ENCODE data around the gene KCNG2. TPM values are rescaled to one million over a fixed set of nuclear protein-coding genes. Genes with fewer than 3 reads are reported as not detected.

KCNG2 gene
- total and polyA plus RNA-seq, 4 donors, result 0.23 to 1.1 TPM; not detected in 2

DNA sequence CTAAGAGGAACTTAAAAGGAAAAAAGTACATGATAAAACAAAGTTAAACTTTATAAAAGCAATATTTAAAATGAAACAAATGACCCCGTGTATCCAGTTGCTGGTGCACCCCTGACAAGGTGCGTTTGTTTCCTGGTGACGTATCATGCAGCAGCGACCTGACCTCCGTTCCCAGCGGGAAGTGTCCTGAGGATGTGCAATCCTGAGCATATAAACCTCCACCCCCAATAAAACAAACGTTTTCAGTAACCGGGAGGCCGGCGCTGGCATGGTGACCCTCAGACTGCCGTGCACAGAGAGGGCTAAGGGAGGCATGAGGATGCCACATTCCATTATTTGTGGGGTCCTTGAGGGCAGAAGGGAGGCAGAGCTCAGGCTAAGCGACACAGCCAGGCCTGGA, 138.9 kb downstream of the KCNG2 start:
- Histone ChIP-seq H3K9me3 (ENCODE audit: control insufficient read depth, low read length) (peaks cover 5% of the 10 kb centered on the region), H3K4me3 (ENCODE audit: low read length in 2 of 2) (no peak overlapping the region), H3K4me1 (ENCODE audit: control insufficient read depth in 1 of 2, insufficient read depth in 2 of 2, low read length in 2 of 2) (no peaks in the 10 kb centered on the region), H3K27me3 (ENCODE audit: control insufficient read depth in 1 of 2, insufficient read depth in 2 of 2, low read length in 1 of 2) (no peaks in the 10 kb centered on the region), H3K27ac (ENCODE audit: low read depth in 1 of 2, low read length in 2 of 2) (no peak overlapping the region), H3K36me3 (ENCODE audit: control insufficient read depth in 1 of 2, insufficient read depth in 2 of 2, low read length in 1 of 2) (peaks cover 0 to 7% of the 10 kb centered on the region in 2 donors)
- peak; percentile 30 to 69 for DNase-seq
- WGBS, 2 donors, result 81 to 87% methylated on average over 12 of the region's 12 CpGs
- ATAC-seq (ENCODE audit: low FRiP score), result no peak
- intact Hi-C loops (cut with DNase I), result no loop called here

DNA sequence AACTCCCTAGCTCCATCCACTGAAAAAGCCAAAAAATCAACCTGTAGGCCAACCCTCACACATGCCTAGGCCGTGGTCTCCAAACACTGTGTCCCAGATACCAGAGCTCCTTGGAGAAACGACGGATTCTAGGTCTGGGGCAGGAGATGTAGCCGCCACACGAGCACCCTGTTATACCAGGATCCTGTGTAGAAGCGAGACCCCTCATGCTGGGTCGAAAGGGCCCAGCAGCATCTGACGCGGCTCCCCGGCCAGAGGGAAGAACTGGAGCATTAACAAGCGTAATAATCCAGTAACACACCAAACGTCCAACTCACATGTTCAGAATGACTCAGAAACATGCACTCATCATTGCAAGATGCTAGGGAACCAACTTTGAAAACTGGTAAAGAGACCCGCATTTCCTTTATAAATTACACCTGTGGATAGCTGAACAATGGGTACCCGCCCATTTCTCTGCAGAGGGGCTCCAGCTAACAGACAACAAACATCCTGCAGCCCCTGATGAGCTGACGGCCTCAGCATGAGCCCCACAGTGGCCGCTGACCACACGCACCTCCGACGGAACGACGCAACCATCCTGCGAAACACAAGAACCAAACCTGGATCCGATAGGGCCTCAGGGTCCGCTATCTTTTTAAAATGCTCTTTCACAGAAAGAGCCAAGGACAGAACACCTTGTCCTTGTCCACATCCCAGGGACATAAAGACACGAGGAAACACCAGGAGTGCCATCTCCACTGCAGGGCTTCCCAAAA, 139.5 kb downstream of the KCNG2 start:
- 96 to 97% methylated on average over 25 of the region's 25 CpGs for WGBS, 2 donors
- peak; percentile 5 to 67 for DNase-seq

DNA sequence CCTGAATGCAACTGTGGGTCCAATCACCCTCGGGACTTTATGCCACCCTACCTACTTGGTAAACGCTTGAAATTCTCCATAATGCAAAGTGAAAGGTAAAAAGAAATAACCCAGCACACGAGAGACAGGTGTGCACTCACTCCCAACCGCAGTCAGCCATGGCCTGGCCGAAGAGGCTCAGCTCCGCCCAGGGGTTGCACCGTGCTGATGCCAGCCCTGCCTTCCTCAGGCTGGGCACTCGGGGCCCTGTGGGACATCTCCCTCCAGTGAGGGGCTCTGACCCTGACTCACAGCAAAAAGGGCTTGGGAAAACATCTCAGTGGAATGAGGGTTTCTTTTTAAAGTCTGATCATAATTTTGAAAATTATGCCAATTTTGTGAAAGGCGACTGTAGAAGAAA, 140.5 kb downstream of the KCNG2 start:
- peaks cover 5% of the 10 kb centered on the region for H3K9me3 ChIP-seq (ENCODE audit: control insufficient read depth, low read length)
- H3K4me3 ChIP-seq (ENCODE audit: low read length in 2 of 2), result no peak overlapping the region
- H3K27ac ChIP-seq (ENCODE audit: low read depth in 1 of 2, low read length in 2 of 2), result no peak overlapping the region
- no peaks in the 10 kb centered on the region for H3K27me3 ChIP-seq (ENCODE audit: control insufficient read depth in 1 of 2, insufficient read depth in 2 of 2, low read length in 1 of 2)
- intact Hi-C loops (cut with DNase I), result no loop called here
- no peaks in the 10 kb centered on the region for H3K4me1 ChIP-seq (ENCODE audit: control insufficient read depth in 1 of 2, insufficient read depth in 2 of 2, low read length in 2 of 2)
- peaks cover 0 to 7% of the 10 kb centered on the region in 2 donors for H3K36me3 ChIP-seq (ENCODE audit: control insufficient read depth in 1 of 2, insufficient read depth in 2 of 2, low read length in 1 of 2)
- ATAC-seq (ENCODE audit: low FRiP score) (no peak), DNase-seq (peak; percentile 21 to 39)
- 92 to 93% methylated on average over 9 of the region's 9 CpGs for WGBS, 2 donors

More for the DNA sequence above, 139.5 kb downstream of the KCNG2 start:
- Histone ChIP-seq H3K27me3 (ENCODE audit: control insufficient read depth in 1 of 2, insufficient read depth in 2 of 2, low read length in 1 of 2) (no peaks in the 10 kb centered on the region), H3K27ac (ENCODE audit: low read depth in 1 of 2, low read length in 2 of 2) (no peak overlapping the region), H3K4me3 (ENCODE audit: low read length in 2 of 2) (no peak overlapping the region), H3K4me1 (ENCODE audit: control insufficient read depth in 1 of 2, insufficient read depth in 2 of 2, low read length in 2 of 2) (no peaks in the 10 kb centered on the region), H3K9me3 (ENCODE audit: control insufficient read depth, low read length) (peaks cover 5% of the 10 kb centered on the region), H3K36me3 (ENCODE audit: control insufficient read depth in 1 of 2, insufficient read depth in 2 of 2, low read length in 1 of 2) (peaks cover 0 to 7% of the 10 kb centered on the region in 2 donors)
- intact Hi-C loops (cut with DNase I), result no loop called here
- no peak for ATAC-seq (ENCODE audit: low FRiP score)

DNA sequence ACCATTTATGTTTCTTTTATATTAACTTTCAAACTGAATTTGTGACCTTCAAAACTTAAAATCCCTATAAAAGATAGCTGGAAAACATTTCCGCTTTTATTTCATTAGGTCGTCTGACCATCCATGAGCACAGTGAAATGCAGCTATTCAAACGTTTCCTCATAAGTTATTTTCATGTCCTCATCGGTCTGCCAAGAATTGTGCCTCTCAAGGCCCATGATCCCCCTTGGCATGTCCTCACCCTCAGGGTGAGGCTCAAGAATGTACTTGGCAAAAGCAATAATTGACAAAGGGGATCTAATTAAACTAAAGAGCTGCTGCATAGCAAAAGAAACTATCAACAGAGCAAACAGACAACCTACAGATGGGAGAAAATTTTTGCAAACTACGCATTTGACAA, 141.4 kb downstream of the KCNG2 start:
- Histone ChIP-seq H3K4me3 (ENCODE audit: low read length in 2 of 2) (no peak overlapping the region), H3K27ac (ENCODE audit: low read depth in 1 of 2, low read length in 2 of 2) (no peak overlapping the region), H3K36me3 (ENCODE audit: control insufficient read depth in 1 of 2, insufficient read depth in 2 of 2, low read length in 1 of 2) (peaks cover 0 to 5% of the 10 kb centered on the region in 2 donors), H3K27me3 (ENCODE audit: control insufficient read depth in 1 of 2, insufficient read depth in 2 of 2, low read length in 1 of 2) (no peaks in the 10 kb centered on the region), H3K9me3 (ENCODE audit: control insufficient read depth, low read length) (peaks cover 2% of the 10 kb centered on the region), H3K4me1 (ENCODE audit: control insufficient read depth in 1 of 2, insufficient read depth in 2 of 2, low read length in 2 of 2) (no peaks in the 10 kb centered on the region)
- intact Hi-C loops (cut with DNase I), result no loop called here
- DNase-seq, result no peak
- 64 to 67% methylated on average over 5 of the region's 5 CpGs for WGBS, 2 donors
- no peak for ATAC-seq (ENCODE audit: low FRiP score)

DNA sequence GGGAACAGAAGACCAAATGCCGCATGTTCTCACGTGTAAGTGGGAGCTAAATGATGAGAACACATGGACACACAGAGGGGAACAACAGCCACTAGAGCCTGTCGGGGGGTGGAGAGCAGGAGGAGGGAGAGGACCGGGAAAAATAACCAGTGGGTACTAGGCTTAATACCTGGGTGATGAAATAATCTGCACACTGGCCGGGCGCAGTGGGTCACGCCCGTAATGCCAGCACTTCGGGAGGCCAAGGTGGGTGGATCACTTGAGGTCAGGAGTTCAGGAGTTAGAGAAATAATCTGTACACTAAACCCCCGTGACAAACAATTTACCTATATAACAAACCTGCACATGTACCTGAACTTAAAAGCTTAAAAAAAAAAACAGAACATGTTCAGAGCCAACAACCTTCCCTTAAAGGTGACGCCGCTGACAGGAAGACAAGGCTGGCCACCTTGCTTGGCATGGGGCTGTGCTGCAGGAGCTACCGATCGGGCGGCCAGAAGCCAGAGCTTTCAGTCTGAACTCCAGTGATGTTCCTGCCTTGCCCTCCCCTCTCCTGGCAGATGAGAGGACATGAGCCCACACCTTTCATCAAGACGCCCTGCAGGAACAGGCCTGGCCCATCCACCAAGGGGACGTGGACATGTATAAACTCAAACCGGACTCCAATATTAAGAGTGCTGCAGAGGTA, 142.5 kb downstream of the KCNG2 start:
- ATAC-seq (ENCODE audit: low FRiP score) (no peak), DNase-seq (peak; percentile 21 to 57)
- no peak overlapping the region for H3K4me3 ChIP-seq (ENCODE audit: low read length in 2 of 2)
- WGBS, 2 donors, result 94 to 97% methylated on average over 18 of the region's 18 CpGs
- H3K4me1 ChIP-seq (ENCODE audit: control insufficient read depth in 1 of 2, insufficient read depth in 2 of 2, low read length in 2 of 2), result no peaks in the 10 kb centered on the region
- H3K36me3 ChIP-seq (ENCODE audit: control insufficient read depth in 1 of 2, insufficient read depth in 2 of 2, low read length in 1 of 2), result peaks cover 0 to 2% of the 10 kb centered on the region in 2 donors
- intact Hi-C loops (cut with DNase I), result no loop called here
- H3K9me3 ChIP-seq (ENCODE audit: control insufficient read depth, low read length), result no peaks in the 10 kb centered on the region
- H3K27me3 ChIP-seq (ENCODE audit: control insufficient read depth in 1 of 2, insufficient read depth in 2 of 2, low read length in 1 of 2), result no peaks in the 10 kb centered on the region
- no peak overlapping the region for H3K27ac ChIP-seq (ENCODE audit: low read depth in 1 of 2, low read length in 2 of 2)

DNA sequence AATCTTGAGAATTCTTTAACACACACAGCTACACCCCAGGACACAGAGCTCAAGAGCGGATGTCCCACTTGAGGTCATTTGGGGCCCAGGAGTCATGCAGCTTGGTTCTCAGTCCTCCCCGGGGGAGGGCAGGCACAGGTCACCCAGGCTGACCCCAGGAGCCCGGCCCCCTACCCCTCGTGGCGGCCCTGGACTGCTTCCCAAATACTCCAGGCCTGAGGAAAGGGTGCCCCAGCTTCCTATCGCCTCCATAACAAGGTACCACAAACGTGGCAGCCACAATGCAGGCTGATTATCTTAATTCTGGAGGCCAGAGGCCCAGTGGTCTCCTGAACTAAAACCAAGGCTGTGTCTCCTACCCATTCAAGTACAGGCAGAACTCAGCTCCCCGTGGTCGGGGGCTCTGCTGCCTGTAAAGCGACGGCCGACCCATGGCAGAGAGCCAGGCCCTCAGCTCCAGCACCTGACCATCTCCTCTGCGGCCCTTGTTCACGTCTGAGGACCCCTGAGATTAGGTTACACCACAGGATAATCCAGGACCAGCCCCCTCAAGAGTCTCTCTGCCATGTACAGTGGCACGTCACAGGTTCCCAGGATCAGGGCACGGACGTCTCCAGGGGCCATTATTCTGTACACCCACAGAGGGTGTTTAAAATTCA, 143.2 kb downstream of the KCNG2 start:
- H3K4me3 ChIP-seq (ENCODE audit: low read length in 2 of 2), result no peak overlapping the region
- DNase-seq (peak; percentile 27 to 61), ATAC-seq (ENCODE audit: low FRiP score) (no peak)
- no peaks in the 10 kb centered on the region for H3K27me3 ChIP-seq (ENCODE audit: control insufficient read depth in 1 of 2, insufficient read depth in 2 of 2, low read length in 1 of 2)
- intact Hi-C loops (cut with DNase I), result no loop called here
- H3K36me3 ChIP-seq (ENCODE audit: control insufficient read depth in 1 of 2, insufficient read depth in 2 of 2, low read length in 1 of 2), result peaks cover 0 to 1% of the 10 kb centered on the region in 2 donors
- H3K9me3 ChIP-seq (ENCODE audit: control insufficient read depth, low read length), result no peaks in the 10 kb centered on the region
- 81 to 89% methylated on average over 17 of the region's 17 CpGs for WGBS, 2 donors
- no peak overlapping the region for H3K27ac ChIP-seq (ENCODE audit: low read depth in 1 of 2, low read length in 2 of 2)
- H3K4me1 ChIP-seq (ENCODE audit: control insufficient read depth in 1 of 2, insufficient read depth in 2 of 2, low read length in 2 of 2), result no peaks in the 10 kb centered on the region

DNA sequence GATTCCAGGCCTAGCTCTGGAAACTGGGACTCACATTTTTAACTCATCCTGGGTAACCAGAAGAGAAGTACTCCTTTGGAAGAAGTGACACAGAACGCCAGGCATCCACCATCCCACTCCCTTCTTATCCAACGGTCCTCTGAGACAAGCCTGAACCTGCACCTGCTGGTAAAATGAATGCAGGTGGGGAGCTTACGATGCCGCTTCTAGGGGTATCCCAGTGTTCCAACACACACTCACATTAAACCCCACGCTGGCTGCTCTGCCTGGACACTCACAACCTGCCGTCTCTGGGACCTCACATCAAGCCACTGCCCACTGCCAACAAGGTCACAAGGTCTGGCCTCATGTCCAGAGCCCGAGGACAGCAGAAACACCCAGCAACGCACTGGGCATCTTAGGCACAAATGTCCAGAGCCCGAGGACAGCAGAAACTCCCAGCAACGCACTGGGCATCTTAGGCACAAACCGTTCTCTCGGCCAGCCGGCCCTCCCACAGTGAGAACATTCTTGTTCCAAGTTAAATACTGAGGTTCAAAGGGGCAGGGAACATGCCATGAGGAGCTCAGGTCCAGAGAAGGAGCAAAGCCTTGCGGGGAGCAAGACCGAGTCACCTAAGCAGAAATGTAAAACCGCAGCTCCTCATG, 143.9 kb downstream of the KCNG2 start:
- no peak overlapping the region for H3K4me3 ChIP-seq (ENCODE audit: low read length in 2 of 2)
- H3K27ac ChIP-seq (ENCODE audit: low read depth in 1 of 2, low read length in 2 of 2), result no peak overlapping the region
- H3K9me3 ChIP-seq (ENCODE audit: control insufficient read depth, low read length), result no peaks in the 10 kb centered on the region
- H3K27me3 ChIP-seq (ENCODE audit: control insufficient read depth in 1 of 2, insufficient read depth in 2 of 2, low read length in 1 of 2), result no peaks in the 10 kb centered on the region
- ATAC-seq (ENCODE audit: low FRiP score) (no peak), DNase-seq (peak; percentile 20 to 58)
- H3K4me1 ChIP-seq (ENCODE audit: control insufficient read depth in 1 of 2, insufficient read depth in 2 of 2, low read length in 2 of 2), result no peaks in the 10 kb centered on the region
- no peaks in the 10 kb centered on the region for H3K36me3 ChIP-seq (ENCODE audit: control insufficient read depth in 1 of 2, insufficient read depth in 2 of 2, low read length in 1 of 2)
- WGBS, 2 donors, result 78 to 83% methylated on average over 16 of the region's 16 CpGs
- intact Hi-C loops (cut with DNase I), result no loop called here

DNA sequence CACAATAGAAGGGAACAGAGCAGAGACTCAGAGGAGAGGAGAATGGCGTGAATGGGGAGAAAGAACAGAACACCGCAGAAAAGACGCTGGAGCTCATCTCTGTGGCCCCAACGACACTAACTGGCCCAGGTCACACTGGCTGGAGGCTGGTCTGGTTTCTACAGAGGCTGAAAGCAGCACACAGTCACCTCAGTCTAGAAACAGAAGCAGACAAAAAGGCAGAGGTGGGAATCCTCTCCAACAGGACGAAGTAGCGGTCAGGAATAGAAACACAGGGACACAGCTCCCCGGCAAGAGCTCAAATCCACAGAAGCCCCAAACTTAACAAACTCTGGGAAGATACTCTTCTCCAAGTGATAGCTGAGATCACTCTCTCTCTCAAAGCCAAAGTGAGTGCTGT, 144.5 kb downstream of the KCNG2 start:
- DNase-seq, result peak; percentile 9 to 15
- Histone ChIP-seq H3K4me1 (ENCODE audit: control insufficient read depth in 1 of 2, insufficient read depth in 2 of 2, low read length in 2 of 2) (no peaks in the 10 kb centered on the region), H3K4me3 (ENCODE audit: low read length in 2 of 2) (no peak overlapping the region), H3K27me3 (ENCODE audit: control insufficient read depth in 1 of 2, insufficient read depth in 2 of 2, low read length in 1 of 2) (no peaks in the 10 kb centered on the region), H3K9me3 (ENCODE audit: control insufficient read depth, low read length) (no peaks in the 10 kb centered on the region), H3K36me3 (ENCODE audit: control insufficient read depth in 1 of 2, insufficient read depth in 2 of 2, low read length in 1 of 2) (no peaks in the 10 kb centered on the region), H3K27ac (ENCODE audit: low read depth in 1 of 2, low read length in 2 of 2) (no peak overlapping the region)
- intact Hi-C loops (cut with DNase I), result no loop called here
- ATAC-seq (ENCODE audit: low FRiP score), result no peak
- WGBS, 2 donors, result 94 to 95% methylated on average over 7 of the region's 7 CpGs

Data from aorta (tissue), 5 donors.